T-helper 1 cell (primary cell): Measurements from ENCODE around the gene NTF3.
"Not testable (repeated sequence)": the region's sequence is repeated elsewhere in the genome, so short reads cannot be mapped to it uniquely, and the experiment has no call there.

Source experiments
- DNase-seq, 5 donors: peaks; one replicate each; pipeline ENCODE4 v3.0.0-alpha.2; 2012 to 2020

Gene NTF3

GRCh38 chr12:5514016-5514415 lies 82.1 kb downstream of the NTF3 start:
- DNase-seq: no peak

GRCh38 chr12:5514545-5514944 lies 82.6 kb downstream of the NTF3 start:
- DNase-seq: no peak

GRCh38 chr12:5515458-5515857 lies 83.5 kb downstream of the NTF3 start:
- DNase-seq: no peak

DNA sequence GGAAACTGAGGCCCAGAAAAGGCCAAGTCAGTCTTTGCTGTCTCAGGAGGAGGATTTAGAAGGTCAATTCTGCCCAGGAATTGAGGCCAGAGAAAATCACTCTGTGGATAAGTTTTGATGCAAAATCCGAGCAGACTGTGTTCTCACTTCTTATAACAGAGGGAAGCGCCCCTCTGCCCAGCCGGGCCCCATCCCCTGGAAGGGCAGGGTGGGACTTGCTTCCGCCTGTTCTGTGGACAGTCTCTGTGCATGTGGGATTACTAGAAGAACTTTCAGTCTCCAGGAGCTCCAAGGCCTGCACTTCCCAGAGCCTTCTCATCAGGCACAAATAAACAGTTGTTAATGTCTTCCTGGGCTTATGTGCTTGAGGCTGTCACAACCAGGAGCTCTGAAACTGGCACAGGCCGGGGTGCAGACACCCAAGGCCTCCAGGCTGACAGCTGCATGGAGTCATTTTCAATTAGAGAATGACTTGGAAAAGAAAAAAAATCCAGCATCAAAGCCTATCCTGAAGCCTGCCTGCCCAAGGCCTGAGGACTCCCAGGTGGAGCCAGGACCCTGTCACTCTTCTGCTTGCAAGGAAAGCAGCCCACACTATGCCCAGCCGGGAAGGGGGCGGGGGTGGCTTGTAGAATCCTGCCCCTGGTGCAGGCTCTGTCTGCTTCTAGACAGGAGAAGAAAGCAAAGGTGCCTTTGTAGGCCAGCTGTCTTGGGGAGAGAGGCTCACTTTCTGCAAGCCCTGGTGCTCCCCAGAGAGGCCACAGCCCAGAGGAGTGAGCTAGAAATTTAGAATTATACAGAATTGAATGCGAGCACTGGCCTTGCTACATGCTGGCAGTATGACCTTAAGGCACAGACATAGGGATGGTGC lies 84.7 kb downstream of the NTF3 start:
- no peak for DNase-seq

- no peak for DNase-seq
Measured at GRCh38 chr12:5518584-5519365, 86.9 kb downstream of the NTF3 start.

DNA sequence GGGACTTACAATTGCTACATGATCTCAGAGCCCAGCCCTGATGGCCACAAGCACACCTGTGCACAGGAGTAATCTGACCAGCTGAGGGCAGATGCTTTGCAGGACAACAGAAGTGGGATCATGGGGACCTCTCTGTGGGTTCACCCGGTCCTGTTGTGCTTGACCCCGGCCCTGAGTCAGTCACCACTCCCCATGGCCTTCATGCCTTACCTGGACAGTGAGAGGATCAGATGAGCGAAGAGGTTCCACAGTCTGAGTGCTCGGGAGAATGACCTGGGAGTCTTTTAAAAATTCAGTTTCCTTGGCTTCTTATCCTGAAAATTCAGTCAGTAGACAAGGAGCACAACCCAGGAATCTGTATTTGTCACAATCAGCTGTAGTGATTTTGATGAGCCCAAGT lies 88.1 kb downstream of the NTF3 start:
- DNase-seq: no peak

DNA sequence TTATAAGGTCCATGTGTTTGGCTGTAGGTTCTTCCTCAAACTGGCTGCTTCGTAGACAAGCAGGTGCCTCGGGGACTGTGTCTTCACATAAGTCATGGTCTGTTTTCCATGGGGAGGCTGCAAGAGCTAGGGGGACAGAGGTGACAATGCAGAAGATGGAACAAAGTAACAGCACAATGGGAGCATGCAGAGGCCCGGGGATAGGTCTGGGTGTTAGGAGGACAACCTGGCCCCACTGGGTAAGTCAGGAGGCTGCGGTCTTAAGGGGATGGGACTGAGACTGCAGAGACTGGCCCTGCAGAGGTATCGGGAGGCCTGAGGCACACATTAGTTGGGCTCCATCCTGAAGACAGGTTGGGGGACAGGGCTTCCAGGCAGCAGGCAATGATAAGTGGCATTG lies 88.9 kb downstream of the NTF3 start:
- no peak for DNase-seq

DNA sequence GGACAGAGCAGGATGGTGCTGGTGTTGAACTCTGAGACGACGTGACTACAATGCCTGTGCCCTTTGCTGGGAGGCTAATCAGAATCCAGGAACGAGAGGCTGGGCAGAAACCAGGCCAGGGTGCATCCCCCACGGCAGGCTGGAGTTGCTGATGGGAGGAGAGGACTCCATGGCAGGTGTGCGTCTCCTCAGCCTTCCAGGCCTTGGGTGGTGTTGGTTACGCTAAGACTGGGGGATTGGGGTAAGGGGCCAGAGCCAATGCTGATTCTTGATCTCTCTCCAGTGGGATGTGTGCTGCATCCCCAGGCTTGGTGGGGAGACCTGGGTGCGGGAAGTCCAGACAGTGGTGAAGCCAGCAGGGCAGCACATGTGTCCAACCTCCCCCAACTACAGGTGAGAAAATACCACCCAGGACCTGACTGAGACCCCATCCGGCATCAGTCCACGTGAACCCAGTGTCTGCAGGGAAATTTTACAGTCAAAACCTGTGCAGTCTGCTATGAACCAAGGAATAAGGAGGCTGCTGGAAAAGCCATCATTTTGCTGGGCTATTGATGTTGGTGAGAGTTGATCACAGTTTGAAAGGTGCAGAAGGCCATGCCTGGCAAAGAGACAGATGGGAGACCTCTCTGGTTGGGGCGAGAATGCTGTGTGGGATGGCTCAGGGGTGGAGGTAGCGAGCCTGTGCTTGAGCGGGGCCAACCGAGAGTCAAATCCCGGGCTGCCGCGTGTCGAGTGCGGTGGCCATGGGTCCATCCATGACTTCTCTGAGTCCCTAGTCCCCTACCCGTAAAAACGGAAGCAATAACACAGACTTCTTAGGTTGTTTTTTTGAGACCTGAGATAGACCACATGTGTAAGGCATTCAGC lies 89.8 kb downstream of the NTF3 start:
- DNase-seq: no peak

GRCh38 chr12:5522432-5523335 lies 90.8 kb downstream of the NTF3 start:
- no peak for DNase-seq

- DNase-seq: no peak
Measured at GRCh38 chr12:5523396-5524115, 91.6 kb downstream of the NTF3 start.

DNA sequence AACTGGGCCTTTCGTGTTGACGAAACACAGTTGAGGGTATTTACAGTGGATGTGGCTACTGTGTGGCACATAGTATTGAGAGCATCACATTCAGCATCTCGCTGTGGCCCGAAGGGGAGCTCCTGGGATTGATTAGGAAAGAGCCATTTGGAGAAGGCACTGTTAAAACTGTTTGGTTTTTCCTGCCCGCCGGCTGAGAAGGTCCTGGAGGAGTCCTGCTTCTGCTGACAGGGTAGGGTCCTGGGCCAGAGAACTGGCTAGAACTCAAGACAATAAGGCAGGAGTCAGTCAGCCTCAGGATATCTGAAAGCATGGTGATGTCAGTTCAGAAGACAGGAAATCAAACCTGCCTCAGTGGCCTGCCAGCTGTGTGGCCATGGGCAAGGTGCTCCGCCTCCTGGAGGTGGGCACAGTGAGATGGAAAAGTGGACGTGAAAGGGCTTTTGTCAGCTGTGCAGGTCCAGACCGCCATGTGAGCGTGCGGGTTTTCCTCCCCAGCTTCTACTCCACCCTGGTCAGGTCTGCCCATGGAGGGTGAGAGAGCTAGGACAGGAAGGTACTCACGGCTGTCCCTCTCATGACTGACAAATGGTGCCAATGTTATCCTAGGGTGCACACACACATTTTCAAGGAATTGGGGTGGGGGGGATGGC lies 92.3 kb downstream of the NTF3 start:
- DNase-seq: no peak

DNA sequence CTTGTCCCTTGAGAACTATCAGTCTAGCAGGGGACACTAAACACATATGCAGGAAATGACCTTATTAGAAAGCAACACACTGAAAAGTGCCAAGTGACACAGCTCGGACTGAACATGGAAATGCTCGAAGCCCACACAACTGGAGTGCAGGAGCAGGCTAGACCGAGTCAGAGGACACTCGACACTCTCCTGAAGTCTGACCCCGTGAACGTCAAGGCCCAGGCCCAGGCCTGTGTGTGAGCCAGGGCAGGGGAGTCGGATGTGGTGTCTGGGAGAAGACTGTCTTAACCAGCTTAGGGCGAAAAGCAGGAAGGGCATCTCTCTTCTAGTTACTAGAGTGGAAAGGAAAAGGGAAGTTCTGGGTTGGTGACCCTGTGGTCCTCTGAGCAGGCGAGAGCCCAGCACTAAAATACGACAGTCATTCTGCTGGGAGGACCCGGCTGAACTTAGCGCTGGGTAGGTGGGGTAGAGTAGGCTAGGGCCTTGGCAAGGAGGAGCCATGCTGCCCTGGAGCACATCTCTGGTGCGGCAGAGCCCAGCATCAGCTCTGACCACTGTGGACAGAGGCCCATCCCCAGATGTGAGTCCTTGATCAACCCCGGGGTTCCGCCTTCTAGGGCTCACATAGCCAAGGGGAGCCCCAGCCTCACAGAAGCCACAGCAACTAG lies 93.0 kb downstream of the NTF3 start:
- no peak for DNase-seq

DNA sequence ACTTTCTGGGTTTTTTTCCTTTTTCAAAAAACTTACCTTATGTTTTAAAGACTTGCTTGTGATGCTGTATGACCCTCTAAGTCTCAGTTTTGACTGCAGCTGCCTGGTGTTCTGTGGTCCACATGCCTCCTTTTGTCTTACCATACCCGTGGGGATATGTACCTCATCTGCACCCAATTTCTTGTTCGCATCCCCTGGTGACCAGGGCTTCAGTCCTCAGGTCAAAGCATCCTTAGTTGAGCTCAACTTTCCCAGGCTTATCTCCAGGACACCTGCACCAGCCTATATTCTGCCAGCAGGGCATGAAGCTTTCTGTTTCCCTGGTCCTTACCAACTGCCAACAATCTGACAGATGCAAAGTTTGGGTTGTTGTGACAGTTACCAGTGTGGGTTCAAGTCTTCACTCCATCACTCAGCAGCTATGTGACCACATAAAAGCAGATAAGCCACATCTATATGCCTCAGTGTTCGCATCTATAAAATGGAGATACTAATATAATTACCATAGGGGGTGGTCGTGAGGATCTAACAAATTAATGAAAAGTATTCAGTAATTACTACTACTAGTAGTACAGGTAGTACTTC lies 94.0 kb downstream of the NTF3 start:
- no peak for DNase-seq

DNA sequence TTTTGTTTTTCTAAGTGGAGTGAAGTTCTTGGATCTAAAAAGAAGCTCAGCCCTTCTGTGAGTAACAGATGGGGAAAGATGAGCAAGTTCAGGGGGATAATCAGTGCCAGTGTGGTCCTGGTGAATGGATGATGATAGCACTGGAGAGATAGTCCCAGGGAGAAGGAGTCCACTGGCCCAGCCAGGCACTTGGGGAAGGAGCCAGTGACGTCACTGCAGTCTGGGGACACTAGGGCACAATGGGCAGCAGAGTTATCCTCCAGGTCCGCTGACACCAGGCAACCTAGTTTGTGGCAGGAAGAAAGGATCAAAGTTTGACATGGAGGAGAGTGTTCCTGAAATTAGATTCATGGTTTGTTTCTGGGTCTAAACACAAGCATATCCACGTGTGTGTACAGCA lies 101.5 kb downstream of the NTF3 start:
- DNase-seq: no peak

- DNase-seq: no peak
Measured at GRCh38 chr12:5534426-5535199, 102.7 kb downstream of the NTF3 start.

DNA sequence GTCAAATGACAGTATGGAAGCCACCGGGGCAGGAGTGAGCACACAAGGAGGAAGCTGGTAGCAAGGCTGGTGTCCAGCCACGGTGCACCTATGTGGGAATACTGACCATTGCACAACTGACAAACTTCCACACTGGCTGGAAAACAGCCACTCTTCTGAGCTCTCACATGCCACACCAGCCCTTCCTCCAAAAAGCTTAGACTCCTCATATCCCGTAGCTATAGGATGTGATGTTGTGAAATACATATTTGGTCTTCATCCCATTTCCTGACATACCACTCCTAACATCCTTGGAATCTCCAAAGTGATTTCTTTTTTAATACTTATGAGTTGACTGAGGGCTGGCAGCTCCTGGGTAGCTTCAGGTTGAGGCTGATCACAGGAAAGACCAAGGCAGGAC lies 103.6 kb downstream of the NTF3 start:
- DNase-seq: no peak

- not testable (repeated sequence) for DNase-seq
Measured at GRCh38 chr12:5537026-5537615, 105.2 kb downstream of the NTF3 start.

DNA sequence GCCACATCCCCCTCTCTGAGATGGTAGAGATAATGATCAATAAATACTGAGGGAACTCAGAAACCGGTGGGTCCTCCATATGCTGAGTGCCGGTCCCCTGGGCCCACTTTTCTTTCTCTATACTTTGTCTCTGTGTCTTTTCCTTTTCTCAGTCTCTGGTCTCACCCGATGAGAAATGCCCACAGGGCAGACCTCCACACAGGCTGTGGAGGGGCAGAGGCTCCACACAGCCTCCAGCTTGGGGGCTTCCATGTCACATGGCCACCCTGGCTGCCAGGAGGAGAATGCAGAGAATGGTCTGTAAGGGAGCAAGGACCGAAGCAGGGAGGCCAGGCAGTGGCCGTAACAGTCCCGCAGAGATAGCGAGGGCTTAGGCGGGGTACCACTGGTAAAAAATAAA lies 105.9 kb downstream of the NTF3 start:
- no peak for DNase-seq
